WTC11 (cell line): ENCODE measurements around the gene PPP6R3. TPM values are rescaled to one million over a fixed set of nuclear protein-coding genes. Genes with fewer than 3 reads are reported as not detected.

Source experiments
- ATAC-seq: fragments of 200-7000 bp; cut with Tn5 transposase; 2 replicates; pipeline ENCODE4 v1.10.0; 2021; ENCODE audit warnings: mild to moderate bottlenecking, moderate library complexity
- CTCF ChIA-PET: fragments of 300-600 bp; sonication (Branson Sonifier 250); formaldehyde crosslinking; loops from one replicate; lab custom pipeline; 2021; ENCODE audit warnings: antibody characterized with exemption; lab: Charles Lee
- POLR2A ChIA-PET: fragments of 350-600 bp; sonication (Branson Sonifier 250); formaldehyde crosslinking; loops from one replicate; lab custom pipeline; 2021; ENCODE audit warnings: antibody characterized with exemption; lab: Charles Lee
- DNase-seq: peaks from one replicate; pipeline ENCODE4 v3.0.0; 2021; ENCODE audit warnings: low spot score
- H3K27ac Mint-ChIP-seq: 2 replicates; pipeline ENCODE4 v1.8.0; 2021; ENCODE audit warnings: mixed read lengths
- H3K27me3 Mint-ChIP-seq: 2 replicates; pipeline ENCODE4 v1.8.0; 2021; ENCODE audit warnings: low read depth, mild to moderate bottlenecking, moderate library complexity, mixed read lengths
- H3K36me3 Mint-ChIP-seq: 2 replicates; pipeline ENCODE4 v1.8.0; 2021; ENCODE audit warnings: mixed read lengths
- H3K4me1 Mint-ChIP-seq: 2 replicates; pipeline ENCODE4 v1.8.0; 2022; ENCODE audit warnings: mixed read lengths
- H3K4me3 Mint-ChIP-seq: 2 replicates; pipeline ENCODE4 v1.8.0; 2021; ENCODE audit warnings: mild to moderate bottlenecking, moderate library complexity, mixed read lengths
- H3K9me3 Mint-ChIP-seq: 2 replicates; pipeline ENCODE4 v1.8.0; 2021; ENCODE audit warnings: mixed read lengths
- ESRRA ChIP-seq: sonication (generic); formaldehyde crosslinking; IDR thresholded peaks from 2 replicates; pipeline ENCODE4 v1.8.1; 2022; ENCODE audit warnings: mild to moderate bottlenecking, missing genetic modification reagents, borderline replicate concordance
- MXD4 ChIP-seq: fragments of 250-450 bp; sonication (Bioruptor Pico); IDR thresholded peaks from 2 replicates; pipeline ENCODE4 v1.8.0; 2021; ENCODE audit warnings: mild to moderate bottlenecking, moderate library complexity, borderline replicate concordance
- MYBL2 ChIP-seq: sonication (generic); formaldehyde crosslinking; IDR thresholded peaks from 2 replicates; pipeline ENCODE4 v1.8.1; 2023; ENCODE audit warnings: mild to moderate bottlenecking, moderate library complexity, missing genetic modification reagents
- RELA ChIP-seq: sonication (generic); formaldehyde crosslinking; IDR thresholded peaks from 2 replicates; pipeline ENCODE4 v1.8.1; 2022; ENCODE audit warnings: missing genetic modification reagents, mild to moderate bottlenecking, borderline replicate concordance
- SMAD4 ChIP-seq: sonication (generic); formaldehyde crosslinking; IDR thresholded peaks from 2 replicates; pipeline ENCODE4 v1.8.0; 2022; ENCODE audit warnings: mild to moderate bottlenecking, missing genetic modification reagents
- SP1 ChIP-seq: sonication (generic); formaldehyde crosslinking; conservative IDR thresholded peaks from 2 replicates; pipeline ENCODE4 v1.8.1; 2022; ENCODE audit warnings: missing genetic modification reagents
- TCF7 ChIP-seq: sonication (generic); formaldehyde crosslinking; IDR thresholded peaks from 2 replicates; pipeline ENCODE4 v1.8.0; 2022; ENCODE audit warnings: mild to moderate bottlenecking, low read depth, missing genetic modification reagents, moderate library complexity
- ZNF263 ChIP-seq: sonication (generic); formaldehyde crosslinking; IDR thresholded peaks from 2 replicates; pipeline ENCODE4 v1.8.1; 2022; ENCODE audit warnings: low read depth, mild to moderate bottlenecking, moderate library complexity, missing genetic modification reagents
- ZNF317 ChIP-seq: sonication (generic); formaldehyde crosslinking; IDR thresholded peaks from 2 replicates; pipeline ENCODE4 v1.8.1; 2023; ENCODE audit warnings: low read depth, mild to moderate bottlenecking, moderate library complexity, missing genetic modification reagents, borderline replicate concordance
- total RNA-seq: library from RNA; stranded (reverse); gene quantifications from 3 replicates; pipeline ENCODE4 v1.2.3, GENCODE V29; 2021
- TF ChIP-seq, protein P1 (sequence below): sonication (generic); formaldehyde crosslinking; IDR thresholded peaks from 2 replicates; pipeline ENCODE4 v1.8.0; 2022; ENCODE audit warnings: mild to moderate bottlenecking, missing genetic modification reagents
- TF ChIP-seq, protein P2 (sequence below): sonication (generic); formaldehyde crosslinking; IDR thresholded peaks from 2 replicates; pipeline ENCODE4 v1.8.1; 2022; ENCODE audit warnings: low read depth, missing genetic modification reagents, borderline replicate concordance
- TF ChIP-seq, protein P3 (sequence below): sonication (generic); formaldehyde crosslinking; conservative IDR thresholded peaks from 2 replicates; pipeline ENCODE4 v1.8.1; 2023; ENCODE audit warnings: mild to moderate bottlenecking, low read depth, missing genetic modification reagents, moderate library complexity
- TF ChIP-seq, protein P4 (sequence below): sonication (generic); formaldehyde crosslinking; IDR thresholded peaks from 2 replicates; pipeline ENCODE4 v1.8.0; 2023; ENCODE audit warnings: missing genetic modification reagents
- TF ChIP-seq, protein P5 (sequence below): fragments of 250-450 bp; sonication (Bioruptor Pico); IDR thresholded peaks from 2 replicates; pipeline ENCODE4 v1.9.0; 2021; ENCODE audit warnings: moderate library complexity, mild to moderate bottlenecking, inconsistent platforms, borderline replicate concordance

Gene PPP6R3
- total RNA-seq, 1 experiment from 2014 or later: 138 TPM

DNA sequence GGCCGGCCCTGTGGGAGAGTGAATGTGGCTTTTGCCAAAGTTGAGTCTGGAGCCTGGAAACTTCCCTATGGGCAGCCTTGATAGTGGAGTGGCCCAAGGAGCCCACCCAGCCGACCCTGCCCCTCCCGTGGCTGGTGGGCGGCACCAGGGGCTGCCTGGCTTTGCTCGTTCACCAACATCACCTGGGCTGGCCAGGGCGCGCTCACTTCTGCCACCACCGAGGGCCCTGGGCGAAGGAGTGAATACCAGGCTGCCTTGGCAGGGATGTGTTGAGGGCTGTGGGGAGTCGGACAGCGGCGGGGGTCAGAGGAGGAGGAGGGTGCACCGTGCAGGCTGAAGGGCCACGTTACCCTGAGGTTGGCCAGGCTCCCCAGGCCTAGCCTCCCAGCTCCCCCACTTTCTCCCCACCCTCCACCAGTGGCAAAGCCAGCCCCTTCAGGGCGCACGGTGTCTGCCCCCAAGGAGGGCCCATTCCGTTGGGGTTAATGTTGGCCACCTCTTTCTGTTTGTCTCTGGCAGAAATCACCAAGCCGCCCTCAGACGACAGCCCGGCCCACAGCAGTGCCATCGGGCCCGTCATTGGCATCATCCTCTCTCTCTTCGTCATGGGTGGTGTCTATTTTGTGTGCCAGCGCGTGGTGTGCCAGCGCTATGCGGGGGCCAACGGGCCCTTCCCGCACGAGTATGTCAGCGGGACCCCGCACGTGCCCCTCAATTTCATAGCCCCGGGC, 22.5 kb upstream of the PPP6R3 start:
- TF ChIP-seq ZNF263 (CRISPR knock-in tag) (no peak), SMAD4 (no peak), ZNF317 (CRISPR knock-in tag) (no peak), MYBL2 (CRISPR knock-in tag) (no peak), ESRRA (CRISPR knock-in tag) (no peak), RELA (CRISPR knock-in tag) (no peak), SP1 (no peak), TCF7 (CRISPR knock-in tag) (no peak)
- TF ChIP-seq, protein P1, sequence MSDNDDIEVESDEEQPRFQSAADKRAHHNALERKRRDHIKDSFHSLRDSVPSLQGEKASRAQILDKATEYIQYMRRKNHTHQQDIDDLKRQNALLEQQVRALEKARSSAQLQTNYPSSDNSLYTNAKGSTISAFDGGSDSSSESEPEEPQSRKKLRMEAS (CRISPR knock-in tag): no peak
- TF ChIP-seq, protein P2, sequence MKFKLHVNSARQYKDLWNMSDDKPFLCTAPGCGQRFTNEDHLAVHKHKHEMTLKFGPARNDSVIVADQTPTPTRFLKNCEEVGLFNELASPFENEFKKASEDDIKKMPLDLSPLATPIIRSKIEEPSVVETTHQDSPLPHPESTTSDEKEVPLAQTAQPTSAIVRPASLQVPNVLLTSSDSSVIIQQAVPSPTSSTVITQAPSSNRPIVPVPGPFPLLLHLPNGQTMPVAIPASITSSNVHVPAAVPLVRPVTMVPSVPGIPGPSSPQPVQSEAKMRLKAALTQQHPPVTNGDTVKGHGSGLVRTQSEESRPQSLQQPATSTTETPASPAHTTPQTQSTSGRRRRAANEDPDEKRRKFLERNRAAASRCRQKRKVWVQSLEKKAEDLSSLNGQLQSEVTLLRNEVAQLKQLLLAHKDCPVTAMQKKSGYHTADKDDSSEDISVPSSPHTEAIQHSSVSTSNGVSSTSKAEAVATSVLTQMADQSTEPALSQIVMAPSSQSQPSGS (CRISPR knock-in tag): no peak
- TF ChIP-seq, protein P3, sequence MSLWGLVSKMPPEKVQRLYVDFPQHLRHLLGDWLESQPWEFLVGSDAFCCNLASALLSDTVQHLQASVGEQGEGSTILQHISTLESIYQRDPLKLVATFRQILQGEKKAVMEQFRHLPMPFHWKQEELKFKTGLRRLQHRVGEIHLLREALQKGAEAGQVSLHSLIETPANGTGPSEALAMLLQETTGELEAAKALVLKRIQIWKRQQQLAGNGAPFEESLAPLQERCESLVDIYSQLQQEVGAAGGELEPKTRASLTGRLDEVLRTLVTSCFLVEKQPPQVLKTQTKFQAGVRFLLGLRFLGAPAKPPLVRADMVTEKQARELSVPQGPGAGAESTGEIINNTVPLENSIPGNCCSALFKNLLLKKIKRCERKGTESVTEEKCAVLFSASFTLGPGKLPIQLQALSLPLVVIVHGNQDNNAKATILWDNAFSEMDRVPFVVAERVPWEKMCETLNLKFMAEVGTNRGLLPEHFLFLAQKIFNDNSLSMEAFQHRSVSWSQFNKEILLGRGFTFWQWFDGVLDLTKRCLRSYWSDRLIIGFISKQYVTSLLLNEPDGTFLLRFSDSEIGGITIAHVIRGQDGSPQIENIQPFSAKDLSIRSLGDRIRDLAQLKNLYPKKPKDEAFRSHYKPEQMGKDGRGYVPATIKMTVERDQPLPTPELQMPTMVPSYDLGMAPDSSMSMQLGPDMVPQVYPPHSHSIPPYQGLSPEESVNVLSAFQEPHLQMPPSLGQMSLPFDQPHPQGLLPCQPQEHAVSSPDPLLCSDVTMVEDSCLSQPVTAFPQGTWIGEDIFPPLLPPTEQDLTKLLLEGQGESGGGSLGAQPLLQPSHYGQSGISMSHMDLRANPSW (CRISPR knock-in tag): no peak
- TF ChIP-seq, protein P4, sequence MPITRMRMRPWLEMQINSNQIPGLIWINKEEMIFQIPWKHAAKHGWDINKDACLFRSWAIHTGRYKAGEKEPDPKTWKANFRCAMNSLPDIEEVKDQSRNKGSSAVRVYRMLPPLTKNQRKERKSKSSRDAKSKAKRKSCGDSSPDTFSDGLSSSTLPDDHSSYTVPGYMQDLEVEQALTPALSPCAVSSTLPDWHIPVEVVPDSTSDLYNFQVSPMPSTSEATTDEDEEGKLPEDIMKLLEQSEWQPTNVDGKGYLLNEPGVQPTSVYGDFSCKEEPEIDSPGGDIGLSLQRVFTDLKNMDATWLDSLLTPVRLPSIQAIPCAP: no peak
- TF ChIP-seq, all 79 proteins: peak for 0
- DNase-seq (no peak), ATAC-seq (no peak)
- ChIA-PET CTCF (interaction anchor here (1.5 kb wide), 1 partner anchor 181 kb away, joined by 4 read pairs; no protein-coding TSS in a partner anchor), POLR2A (no interaction called here)
- no peaks in the 10 kb centered on the region for H3K9me3 Mint-ChIP-seq
- 0 out of 2 replicates have a peak overlapping the region, but pooled peaks have one; percentile 49 for H3K27ac Mint-ChIP-seq
- H3K36me3 Mint-ChIP-seq: peaks cover 14% of the 10 kb centered on the region; the same call in 1 of the 2 replicates
- H3K27me3 Mint-ChIP-seq: no peaks in the 10 kb centered on the region
- H3K4me3 Mint-ChIP-seq: no peak overlapping the region
- peaks cover 18% of the 10 kb centered on the region for H3K4me1 Mint-ChIP-seq

DNA sequence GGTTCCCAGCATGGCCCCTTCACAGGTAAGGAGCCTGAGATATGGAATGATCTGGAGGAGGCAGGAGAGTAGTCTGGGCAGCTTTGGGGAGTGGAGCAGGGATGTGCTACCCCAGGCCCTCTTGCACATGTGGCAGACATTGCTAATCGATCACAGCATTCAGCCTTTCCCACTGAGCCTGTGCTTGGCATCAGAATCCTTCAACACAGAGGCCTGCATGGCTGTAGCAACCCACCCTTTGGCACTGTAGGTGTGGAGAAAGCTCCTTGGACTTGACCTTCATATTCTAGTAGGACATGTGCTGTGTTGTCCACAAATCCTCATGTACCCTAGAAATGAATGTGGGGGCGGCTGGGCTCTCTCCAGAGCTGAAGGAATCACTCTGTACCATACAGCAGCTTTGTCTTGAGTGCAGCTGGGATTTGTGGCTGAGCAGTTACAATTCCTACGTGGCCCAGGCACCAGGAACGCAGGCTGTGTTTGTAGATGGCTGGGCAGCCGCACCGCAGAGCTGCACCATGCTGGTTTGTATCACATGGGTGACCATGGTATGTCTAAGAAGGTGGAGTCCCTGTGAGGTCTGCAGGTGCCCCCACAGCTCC, 21.8 kb upstream of the PPP6R3 start:
- CTCF ChIA-PET: no interaction called here

More for the DNA sequence above, 21.8 kb upstream of the PPP6R3 start:
- TF ChIP-seq SMAD4: no peak
- TF ChIP-seq, protein P5, sequence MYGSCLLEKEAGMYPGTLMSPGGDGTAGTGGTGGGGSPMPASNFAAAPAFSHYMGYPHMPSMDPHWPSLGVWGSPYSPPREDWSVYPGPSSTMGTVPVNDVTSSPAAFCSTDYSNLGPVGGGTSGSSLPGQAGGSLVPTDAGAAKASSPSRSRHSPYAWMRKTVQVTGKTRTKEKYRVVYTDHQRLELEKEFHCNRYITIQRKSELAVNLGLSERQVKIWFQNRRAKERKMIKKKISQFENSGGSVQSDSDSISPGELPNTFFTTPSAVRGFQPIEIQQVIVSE: no peak
- no peak for TF ChIP-seq MYBL2 (CRISPR knock-in tag)
- TF ChIP-seq, protein P1 (CRISPR knock-in tag): no peak
- no peak for TF ChIP-seq MXD4 (CRISPR knock-in tag)
- TF ChIP-seq, all 79 proteins: peak for 0
- Mint-ChIP-seq H3K27me3 (no peaks in the 10 kb centered on the region), H3K36me3 (peaks cover 14% of the 10 kb centered on the region; the same call in 1 of the 2 replicates), H3K27ac (0 out of 2 replicates have a peak overlapping the region, but pooled peaks have one; percentile 49), H3K4me3 (no peak overlapping the region), H3K4me1 (peaks cover 18% of the 10 kb centered on the region), H3K9me3 (no peaks in the 10 kb centered on the region)
- no peak for ATAC-seq
- no peak for DNase-seq
- POLR2A ChIA-PET: interaction anchor here (1.2 kb wide), 1 partner anchor 21 kb away, joined by 4 read pairs; no protein-coding TSS in a partner anchor
